Left forelimb (tissue), 1 donor: ENCODE results near the gene HIVEP1.
"Not testable (repeated sequence)": the region's sequence is repeated elsewhere in the genome, so short reads cannot be mapped to it uniquely, and the experiment has no call there.

Source experiments
- DNase-seq: peaks from one replicate; pipeline ENCODE4 v3.0.0-alpha.2; 2018; ENCODE audit warnings: low spot score

HIVEP1 gene

GRCh38 chr6:12160326-12160725, 148.2 kb downstream of the HIVEP1 start:
- no peak for DNase-seq

DNA sequence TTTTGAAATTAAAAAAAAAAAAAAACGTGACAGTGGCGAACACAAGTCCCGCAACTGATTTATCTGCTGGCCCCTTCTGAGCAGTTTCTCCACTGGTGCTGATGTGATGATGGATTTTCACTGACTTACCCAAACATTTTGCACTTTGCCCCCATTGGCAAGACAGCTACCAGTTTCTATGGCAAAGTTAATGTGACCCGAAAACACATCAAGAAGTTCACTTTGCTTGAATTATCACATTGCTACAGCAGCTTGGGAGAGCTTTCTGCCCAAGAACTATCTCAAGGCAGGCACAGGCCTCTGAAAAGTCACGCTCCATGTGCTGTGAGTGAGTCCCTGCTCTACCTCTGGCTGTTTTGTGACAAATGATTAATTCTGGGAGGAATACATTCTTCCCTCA, 150.1 kb downstream of the HIVEP1 start:
- DNase-seq, result no peak

DNA sequence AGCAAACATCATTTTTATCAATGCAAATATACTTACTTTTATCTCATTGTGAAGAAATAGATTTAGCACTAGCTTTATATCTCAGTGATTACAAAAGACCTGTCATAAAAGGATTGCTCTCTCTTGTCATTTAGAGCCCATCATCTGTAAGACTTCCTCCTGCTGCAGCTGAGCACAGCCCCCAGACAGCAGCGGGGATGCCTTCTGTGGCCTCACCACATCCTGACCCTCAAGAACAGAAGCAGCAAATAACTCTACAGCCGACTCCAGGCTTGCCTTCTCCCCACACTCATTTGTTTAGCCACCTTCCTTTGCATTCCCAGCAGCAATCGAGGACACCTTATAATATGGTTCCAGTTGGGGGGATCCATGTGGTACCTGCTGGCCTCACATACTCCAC, 151.0 kb downstream of the HIVEP1 start:
- DNase-seq, result no peak

GRCh38 chr6:12163744-12164507, 151.8 kb downstream of the HIVEP1 start:
- no peak for DNase-seq

DNA sequence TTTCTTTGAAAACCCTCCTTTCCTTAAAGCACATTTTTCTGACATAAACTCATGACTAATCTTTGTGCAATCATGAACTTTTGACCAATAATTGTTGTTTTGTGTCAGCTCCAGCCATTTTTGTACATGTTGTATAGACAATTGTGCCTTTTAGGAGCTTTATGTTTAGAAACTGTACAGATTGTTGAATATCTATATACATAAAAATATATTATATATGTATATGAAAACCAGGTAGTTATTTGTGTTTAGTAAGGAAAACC, 152.3 kb downstream of the HIVEP1 start:
- DNase-seq, result no peak

DNA sequence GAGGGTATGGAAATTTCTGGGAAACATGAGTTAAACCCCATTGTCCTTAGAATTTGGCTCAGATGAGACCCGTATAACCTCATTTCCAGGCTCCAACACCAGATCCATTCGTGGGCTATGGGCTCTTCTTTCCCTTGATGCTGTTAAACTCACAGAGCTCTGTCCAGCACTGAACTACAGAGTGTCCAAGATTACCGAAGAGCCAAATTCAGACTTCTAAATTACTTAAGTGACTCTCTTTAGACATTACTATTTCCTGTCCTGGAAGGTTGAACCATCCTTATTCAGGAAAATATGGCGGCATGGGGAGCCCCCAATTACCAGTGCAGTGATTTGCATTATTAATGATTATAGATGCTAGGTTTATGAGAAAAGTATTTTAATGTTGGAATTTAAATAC, 153.2 kb downstream of the HIVEP1 start:
- DNase-seq, result no peak

- no peak for DNase-seq
Measured at GRCh38 chr6:12165722-12166280, 153.7 kb downstream of the HIVEP1 start.

DNA sequence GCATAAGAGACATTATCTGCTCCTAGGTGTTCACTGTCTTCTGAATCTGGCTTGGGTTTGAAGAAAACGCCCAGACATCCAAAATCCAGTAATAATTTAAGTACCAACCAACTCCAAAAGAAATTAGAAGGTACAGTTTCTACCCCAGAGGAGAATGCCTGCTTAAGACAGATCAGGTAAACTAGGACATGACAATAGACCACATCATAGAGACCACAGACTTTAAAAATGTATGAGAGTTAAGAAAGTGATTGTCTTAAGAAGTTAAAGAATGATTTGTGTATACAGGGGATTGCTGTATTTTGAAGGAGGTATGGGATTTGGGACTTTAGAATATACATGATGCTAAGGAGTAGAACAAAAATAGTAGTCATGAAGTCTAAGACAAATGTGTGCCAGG, 157.3 kb downstream of the HIVEP1 start:
- DNase-seq, result no peak

DNA sequence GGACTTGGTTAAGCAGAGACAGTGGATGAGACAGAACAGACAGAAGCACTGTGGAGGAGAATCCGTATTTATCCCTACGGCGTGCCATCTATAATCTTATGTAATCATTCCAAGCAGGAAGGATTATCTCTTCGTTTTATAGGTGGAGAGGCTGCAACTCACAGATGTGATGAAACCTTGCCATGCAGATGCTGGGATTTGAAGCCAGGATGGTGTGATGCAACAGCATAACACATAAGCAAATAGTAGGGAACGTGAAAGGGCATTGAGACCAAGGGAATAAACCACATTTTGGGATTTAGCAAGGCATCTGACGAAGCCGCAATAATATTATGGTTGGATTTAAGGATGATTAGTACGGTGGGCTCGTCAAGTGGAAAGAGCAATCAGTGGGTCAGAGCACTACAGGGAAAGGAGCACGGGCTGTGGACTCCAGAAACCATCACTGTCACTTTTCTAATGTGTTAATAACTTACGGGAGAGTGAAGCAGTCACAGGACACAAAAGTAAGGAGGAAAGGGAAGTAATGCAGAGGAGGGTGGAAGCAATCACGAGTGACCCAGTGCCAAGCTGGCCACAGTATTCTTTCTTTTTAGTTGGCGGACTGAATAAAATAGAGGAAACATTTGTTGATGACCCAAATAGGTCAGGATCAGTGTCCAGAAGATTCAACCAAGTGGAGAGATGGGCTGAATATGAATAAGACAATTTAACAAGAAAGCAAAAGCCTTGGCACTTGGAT, 158.4 kb downstream of the HIVEP1 start:
- no peak for DNase-seq

DNA sequence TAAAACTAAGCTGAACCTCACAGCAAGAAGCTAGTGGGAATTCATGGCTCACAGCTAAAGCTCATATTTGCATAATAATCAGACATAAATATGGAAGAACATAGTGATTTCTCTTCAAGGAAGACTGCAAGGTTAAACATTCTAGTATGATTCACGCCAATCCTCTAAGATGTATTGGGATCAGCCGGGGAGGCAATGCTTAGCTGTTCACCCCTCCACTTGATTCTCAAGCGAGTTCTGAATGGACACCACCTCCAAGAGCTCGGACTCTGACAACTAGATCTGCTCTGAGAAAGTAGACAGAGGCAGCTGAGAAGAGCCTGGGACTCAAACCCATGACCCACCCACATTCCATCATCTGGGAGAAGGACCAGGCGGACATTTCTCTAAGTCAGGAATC, 159.6 kb downstream of the HIVEP1 start:
- no peak for DNase-seq

DNA sequence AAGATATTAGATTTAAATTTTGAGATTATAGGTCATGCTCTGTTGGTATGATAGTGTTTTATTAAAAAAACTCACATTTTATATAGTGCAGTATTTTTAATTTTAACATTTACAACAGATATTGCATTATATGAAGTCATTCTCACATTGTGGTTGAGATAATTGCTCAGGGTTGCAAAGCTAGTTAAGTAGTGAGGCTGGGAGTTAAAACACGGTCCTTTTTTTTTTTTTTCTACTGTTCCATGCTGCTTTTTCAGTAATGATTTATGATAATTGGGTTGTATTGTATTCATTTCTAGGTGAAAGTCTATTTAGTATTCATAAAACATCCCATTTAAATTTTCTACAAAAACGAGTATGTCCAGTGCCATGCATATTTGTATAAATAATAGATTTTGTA, 160.5 kb downstream of the HIVEP1 start:
- no peak for DNase-seq

- DNase-seq, result no peak
Measured at GRCh38 chr6:12173181-12173580, 161.1 kb downstream of the HIVEP1 start.

DNA sequence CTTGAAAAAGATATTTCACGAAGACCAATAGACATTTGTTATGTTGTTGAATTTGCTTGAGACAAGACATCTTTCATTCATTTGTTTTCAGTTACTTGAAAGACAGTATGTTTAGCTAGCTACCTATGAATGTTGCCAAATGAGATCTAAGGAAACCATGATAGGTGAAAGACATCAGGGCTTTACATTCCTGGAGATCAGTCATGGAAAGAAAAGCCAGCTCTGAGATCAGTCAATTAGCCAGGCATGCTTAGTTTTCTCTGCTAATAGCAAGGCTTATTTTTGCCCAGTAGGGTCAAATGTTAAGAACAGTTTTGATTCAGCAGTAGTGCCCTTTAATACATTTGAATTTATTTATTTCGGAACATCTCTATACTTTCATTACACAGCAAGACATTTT, 161.5 kb downstream of the HIVEP1 start:
- no peak for DNase-seq

GRCh38 chr6:12174878-12175277, 162.8 kb downstream of the HIVEP1 start:
- DNase-seq, result no peak

DNA sequence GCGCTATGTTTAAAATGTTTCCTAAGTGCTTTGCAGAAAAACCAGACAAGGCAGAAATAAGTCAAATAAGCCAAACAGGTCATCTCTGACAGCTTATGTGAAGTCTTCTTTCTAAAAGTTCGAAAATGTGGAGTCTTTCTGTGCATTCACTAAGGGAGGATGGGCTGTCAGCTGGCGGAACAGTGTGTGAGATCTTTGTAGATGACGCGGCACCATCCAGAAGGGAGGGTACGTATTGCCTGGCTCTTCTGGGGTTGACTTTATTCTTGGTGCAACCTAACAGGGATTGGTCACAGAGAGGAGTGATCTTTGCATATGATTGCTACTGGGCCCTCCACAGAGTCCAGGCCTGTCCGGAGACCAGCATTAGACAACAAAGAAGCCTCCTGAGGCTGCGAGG, 163.5 kb downstream of the HIVEP1 start:
- DNase-seq, result no peak

- not testable (repeated sequence) for DNase-seq
Measured at GRCh38 chr6:12176782-12177181, 164.7 kb downstream of the HIVEP1 start.

- no peak for DNase-seq
Measured at GRCh38 chr6:12178521-12178920, 166.4 kb downstream of the HIVEP1 start.

- no peak for DNase-seq
Measured at GRCh38 chr6:12181481-12181880, 169.4 kb downstream of the HIVEP1 start.

DNA sequence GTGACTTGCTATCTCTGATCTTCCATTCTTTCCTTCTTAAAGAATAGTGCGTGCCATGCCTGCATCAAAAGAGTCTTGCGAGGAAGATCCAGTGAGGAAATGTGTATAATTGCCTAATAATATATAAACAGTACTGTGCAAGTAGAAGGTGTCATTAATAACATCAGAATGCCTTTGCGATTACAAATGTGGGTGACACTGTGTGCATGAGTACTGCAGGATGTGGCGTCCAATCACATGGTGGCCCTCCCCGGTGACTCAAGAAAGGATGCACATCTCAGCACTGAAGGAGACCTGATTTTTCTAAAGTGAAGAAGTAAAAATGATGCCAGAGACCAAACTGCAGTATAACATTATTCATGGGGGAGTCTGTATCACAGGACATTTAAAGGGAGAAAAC, 170.6 kb downstream of the HIVEP1 start:
- DNase-seq, result no peak

- DNase-seq, result no peak
Measured at GRCh38 chr6:12185081-12185673, 173.1 kb downstream of the HIVEP1 start.

DNA sequence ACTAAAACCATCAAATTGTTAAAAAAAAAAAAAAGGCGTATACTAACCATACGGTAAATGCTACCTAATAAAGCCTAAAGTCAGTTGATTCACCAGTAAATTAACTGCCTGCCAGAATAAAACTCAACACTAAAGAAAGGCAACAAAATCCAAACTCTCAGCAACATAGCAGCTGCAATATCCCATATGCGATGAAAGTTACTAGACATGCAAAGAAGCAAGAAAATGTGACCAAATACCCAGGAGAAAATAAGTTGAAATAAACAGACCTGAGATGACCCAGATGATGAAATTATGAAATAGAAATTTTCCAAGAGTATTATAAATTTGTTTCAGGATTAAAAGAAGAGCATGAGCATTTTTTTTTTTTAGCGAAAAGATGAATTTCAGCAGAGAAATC, 174.4 kb downstream of the HIVEP1 start:
- no peak for DNase-seq

DNA sequence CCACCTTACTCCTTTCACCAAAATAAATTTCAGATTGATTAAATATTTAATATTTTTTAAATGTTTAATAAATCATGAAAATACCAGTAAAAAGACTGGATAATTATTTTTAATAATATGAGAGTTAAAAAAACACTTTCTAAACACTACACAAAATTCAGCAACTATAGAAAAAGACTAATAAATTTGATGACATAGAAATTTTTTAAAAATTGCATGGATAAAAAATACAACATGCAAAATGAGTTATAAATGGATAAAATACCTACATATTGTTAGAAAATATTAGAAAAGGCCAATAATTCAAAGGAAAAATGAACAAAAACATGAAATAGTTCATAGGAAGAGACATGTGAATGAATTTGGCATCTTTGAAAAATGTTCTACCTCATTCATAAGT, 177.0 kb downstream of the HIVEP1 start:
- no peak for DNase-seq

- no peak for DNase-seq
Measured at GRCh38 chr6:12189661-12190060, 177.5 kb downstream of the HIVEP1 start.
